GM12801 (cell line): Measurements from ENCODE around the gene PRDM16.

Experiments used
- CTCF ChIP-seq: IDR thresholded peaks from one replicate; pipeline ENCODE4 v1.5.1; 2011; ENCODE audit warnings: control low read depth; ENCODE audit not compliant: insufficient read length; ENCODE audit errors: extremely low read depth

The PRDM16 gene

DNA sequence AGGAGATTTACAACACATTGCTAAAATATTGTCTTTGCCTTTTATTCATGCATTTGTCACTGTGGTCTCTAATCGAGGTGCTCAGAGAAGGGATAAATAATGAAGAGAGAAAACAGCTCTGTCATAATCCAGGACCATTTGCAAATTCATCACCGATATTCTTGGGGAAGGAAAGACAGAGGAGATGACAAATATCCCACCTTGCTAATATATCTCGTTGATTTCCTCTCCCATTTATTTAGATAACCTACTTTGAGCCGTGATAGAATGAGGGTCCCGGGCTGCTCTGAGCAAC is 86.9 kb downstream of the PRDM16 start:
- no peak for TF ChIP-seq CTCF

GRCh38 chr1:3156936-3157335 is 87.9 kb downstream of the PRDM16 start:
- TF ChIP-seq CTCF = no peak

DNA sequence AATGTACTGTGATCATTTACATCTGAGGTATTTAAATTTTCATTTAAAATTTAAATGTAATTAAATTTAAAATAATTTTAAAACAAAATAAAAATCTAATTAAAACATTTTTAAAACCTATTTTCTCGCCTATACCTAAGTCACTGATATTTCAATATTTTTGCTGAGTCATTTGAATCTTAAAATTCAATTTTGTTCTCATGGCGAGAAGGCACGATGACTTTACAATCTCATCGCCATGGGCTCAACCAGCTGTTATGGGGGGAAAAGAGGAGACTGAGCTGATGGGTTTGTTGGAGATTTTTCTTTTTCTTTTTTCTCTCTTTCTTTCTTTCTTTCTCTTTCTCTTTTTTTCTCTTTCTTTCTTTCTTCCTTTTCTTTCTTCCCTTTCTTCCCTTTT is 89.3 kb downstream of the PRDM16 start:
- TF ChIP-seq CTCF = no peak

GRCh38 chr1:3159121-3159520 is 90.1 kb downstream of the PRDM16 start:
- no peak for TF ChIP-seq CTCF

- TF ChIP-seq CTCF = no peak
These were observed 91.0 kb downstream of the PRDM16 start for GRCh38 chr1:3159996-3160395.

- no peak for TF ChIP-seq CTCF
These were observed 91.7 kb downstream of the PRDM16 start for GRCh38 chr1:3160647-3161145.

DNA sequence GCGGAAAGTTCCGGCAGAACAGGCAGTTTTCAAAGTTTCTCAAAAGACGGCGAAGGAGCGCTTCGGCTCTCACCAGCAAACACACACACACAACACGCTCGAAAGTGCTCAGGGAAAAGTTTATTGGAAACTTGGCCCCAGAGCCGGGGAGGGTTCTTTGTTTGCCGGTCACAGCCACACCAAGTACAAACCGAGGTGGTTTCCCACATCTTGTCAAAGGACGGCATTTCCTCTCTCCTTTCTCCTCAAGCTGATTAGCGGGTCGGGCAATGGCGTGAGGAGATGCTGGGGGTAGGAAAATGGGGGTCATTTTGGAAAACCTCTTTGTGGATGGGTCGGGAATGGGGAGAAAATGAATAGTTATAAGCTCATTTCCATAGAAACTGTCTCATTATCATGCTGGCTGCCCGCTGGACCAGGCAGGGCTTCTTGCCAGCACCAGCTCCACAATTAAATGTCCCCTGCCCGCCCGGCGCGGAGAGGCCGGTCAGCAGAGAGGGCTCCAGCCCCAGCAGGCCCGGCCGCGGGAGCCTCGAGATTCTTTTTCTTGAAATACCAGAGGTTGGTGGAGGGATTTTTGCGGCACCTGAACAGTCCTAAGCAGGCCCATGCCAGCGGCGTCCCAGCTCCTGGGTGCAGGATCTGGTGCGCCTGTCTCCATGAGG is 92.3 kb downstream of the PRDM16 start:
- TF ChIP-seq CTCF = no peak

DNA sequence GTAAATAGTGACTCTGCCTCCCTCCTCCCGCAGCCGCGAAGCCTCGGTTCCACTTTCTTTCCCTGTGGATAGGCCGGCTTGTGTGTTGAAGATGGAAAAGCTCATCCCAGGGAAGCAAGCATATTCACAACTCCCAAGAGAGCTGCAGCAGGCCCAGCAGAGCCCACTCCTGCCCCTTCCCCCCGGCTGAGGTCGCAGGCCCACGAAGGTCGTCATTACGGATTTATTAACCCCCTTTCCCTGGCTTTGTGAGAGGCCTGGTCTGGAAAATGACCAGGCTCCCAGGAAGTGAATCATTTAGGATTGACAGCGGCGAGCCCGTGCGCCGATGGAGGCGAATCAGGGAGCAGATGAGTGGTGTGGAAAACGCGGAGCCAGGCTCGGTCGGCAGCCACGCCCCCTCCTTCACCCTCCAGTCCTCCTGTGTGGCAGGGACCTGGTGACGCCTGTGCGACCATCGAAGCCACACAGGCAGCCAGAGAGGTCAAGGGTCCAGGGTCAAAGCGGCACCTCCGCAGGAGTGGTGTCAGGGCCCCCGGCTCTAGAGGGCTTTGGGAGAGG is 93.4 kb downstream of the PRDM16 start:
- TF ChIP-seq CTCF = no peak
